Measurements from ENCODE around the gene D2HGDH. TPM values are rescaled to one million over a fixed set of nuclear protein-coding genes. Genes with fewer than 3 reads are reported as not detected.

D2HGDH gene
- total and polyA plus RNA-seq, 2 of the 13 experiments (the other 11 are each of a cell fraction or from before 2014, with no cell fraction given), result 19.2 to 20.3 TPM

DNA sequence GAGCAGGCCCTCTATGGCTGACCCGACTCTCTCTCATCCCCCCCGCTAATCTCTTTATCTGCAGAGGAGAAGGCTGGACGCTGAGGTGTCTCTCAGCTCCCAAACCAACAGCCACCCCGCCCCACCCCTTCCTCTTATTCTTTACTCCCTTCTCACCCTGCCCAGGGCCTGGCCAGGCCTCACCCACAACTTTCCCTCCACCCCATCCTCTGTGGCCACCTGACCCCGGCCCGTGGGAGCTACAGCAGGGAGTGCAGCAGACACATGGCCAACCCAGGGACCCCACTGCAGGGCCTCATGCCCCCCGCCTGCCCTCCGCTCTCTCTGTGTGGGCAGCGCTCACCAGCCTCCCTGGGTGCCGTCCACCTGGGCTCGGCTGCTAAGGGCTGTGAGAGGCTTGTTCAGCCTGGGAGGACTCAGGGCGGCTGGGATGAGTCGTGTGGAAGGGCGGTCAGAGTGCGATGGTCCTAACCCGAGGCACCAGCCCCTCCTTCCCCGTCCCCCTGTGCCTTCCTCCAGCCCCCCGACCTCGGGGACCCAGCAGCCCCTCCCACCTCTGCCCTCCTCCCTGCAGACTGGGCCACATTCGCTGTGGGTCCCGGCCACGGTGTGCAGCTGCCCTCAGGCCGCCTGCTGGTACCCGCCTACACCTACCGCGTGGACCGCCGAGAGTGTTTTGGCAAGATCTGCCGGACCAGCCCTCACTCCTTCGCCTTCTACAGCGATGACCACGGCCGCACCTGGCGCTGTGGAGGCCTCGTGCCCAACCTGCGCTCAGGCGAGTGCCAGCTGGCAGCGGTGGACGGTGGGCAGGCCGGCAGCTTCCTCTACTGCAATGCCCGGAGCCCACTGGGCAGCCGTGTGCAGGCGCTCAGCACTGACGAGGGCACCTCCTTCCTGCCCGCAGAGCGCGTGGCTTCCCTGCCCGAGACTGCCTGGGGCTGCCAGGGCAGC lies 81.3 kb downstream of the D2HGDH start (continued):
- no peak for TF ChIP-seq PBX3 (CRISPR knock-in tag; IDR thresholded peaks at IDR 0.05; ENCODE audit: borderline replicate concordance)
- TF ChIP-seq KMT2B (CRISPR knock-in tag; IDR thresholded peaks at IDR 0.05), result no peak
- no peak for TF ChIP-seq RARG (CRISPR knock-in tag; IDR thresholded peaks at IDR 0.05; ENCODE audit: low read depth)
- TF ChIP-seq ELF1 (CRISPR knock-in tag; IDR thresholded peaks at IDR 0.05), result no peak
- TF ChIP-seq, protein P1, sequence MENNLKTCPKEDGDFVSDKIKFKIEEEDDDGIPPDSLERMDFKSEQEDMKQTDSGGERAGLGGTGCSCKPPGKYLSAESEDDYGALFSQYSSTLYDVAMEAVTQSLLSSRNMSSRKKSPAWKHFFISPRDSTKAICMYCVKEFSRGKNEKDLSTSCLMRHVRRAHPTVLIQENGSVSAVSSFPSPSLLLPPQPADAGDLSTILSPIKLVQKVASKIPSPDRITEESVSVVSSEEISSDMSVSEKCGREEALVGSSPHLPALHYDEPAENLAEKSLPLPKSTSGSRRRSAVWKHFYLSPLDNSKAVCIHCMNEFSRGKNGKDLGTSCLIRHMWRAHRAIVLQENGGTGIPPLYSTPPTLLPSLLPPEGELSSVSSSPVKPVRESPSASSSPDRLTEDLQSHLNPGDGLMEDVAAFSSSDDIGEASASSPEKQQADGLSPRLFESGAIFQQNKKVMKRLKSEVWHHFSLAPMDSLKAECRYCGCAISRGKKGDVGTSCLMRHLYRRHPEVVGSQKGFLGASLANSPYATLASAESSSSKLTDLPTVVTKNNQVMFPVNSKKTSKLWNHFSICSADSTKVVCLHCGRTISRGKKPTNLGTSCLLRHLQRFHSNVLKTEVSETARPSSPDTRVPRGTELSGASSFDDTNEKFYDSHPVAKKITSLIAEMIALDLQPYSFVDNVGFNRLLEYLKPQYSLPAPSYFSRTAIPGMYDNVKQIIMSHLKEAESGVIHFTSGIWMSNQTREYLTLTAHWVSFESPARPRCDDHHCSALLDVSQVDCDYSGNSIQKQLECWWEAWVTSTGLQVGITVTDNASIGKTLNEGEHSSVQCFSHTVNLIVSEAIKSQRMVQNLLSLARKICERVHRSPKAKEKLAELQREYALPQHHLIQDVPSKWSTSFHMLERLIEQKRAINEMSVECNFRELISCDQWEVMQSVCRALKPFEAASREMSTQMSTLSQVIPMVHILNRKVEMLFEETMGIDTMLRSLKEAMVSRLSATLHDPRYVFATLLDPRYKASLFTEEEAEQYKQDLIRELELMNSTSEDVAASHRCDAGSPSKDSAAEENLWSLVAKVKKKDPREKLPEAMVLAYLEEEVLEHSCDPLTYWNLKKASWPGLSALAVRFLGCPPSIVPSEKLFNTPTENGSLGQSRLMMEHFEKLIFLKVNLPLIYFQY (CRISPR knock-in tag; IDR thresholded peaks at IDR 0.05; ENCODE audit: borderline replicate concordance), result no peak
- no peak for TF ChIP-seq ZMYM3 (CRISPR knock-in tag; IDR thresholded peaks at IDR 0.05)
- TF ChIP-seq ZNF44 (CRISPR knock-in tag; IDR thresholded peaks at IDR 0.05), result no peak
- TF ChIP-seq BRCA1 (CRISPR knock-in tag; IDR thresholded peaks at IDR 0.05), result no peak
- TF ChIP-seq ZBTB26 (CRISPR knock-in tag; IDR thresholded peaks at IDR 0.05; ENCODE audit: borderline replicate concordance), result no peak
- no peak for TF ChIP-seq CREB1 (IDR thresholded peaks at IDR 0.05)
- no peak for TF ChIP-seq CREB1 (CRISPR knock-in tag; IDR thresholded peaks at IDR 0.05)
- TF ChIP-seq, protein P2, sequence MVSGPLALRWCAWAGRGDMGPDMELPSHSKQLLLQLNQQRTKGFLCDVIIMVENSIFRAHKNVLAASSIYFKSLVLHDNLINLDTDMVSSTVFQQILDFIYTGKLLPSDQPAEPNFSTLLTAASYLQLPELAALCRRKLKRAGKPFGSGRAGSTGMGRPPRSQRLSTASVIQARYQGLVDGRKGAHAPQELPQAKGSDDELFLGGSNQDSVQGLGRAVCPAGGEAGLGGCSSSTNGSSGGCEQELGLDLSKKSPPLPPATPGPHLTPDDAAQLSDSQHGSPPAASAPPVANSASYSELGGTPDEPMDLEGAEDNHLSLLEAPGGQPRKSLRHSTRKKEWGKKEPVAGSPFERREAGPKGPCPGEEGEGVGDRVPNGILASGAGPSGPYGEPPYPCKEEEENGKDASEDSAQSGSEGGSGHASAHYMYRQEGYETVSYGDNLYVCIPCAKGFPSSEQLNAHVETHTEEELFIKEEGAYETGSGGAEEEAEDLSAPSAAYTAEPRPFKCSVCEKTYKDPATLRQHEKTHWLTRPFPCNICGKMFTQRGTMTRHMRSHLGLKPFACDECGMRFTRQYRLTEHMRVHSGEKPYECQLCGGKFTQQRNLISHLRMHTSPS (CRISPR knock-in tag; IDR thresholded peaks at IDR 0.05; ENCODE audit: low read depth), result peak; percentile 56; the same call in 1 of the 2 replicates
- TF ChIP-seq NFYC (CRISPR knock-in tag; IDR thresholded peaks at IDR 0.05), result no peak
- TF ChIP-seq ZNF614 (CRISPR knock-in tag; IDR thresholded peaks at IDR 0.05; ENCODE audit: borderline replicate concordance), result no peak
- no peak for TF ChIP-seq BCL3 (CRISPR knock-in tag; IDR thresholded peaks at IDR 0.05)

Data from HepG2 (cell line).